ENCODE results near the gene UBAC2.

- TF ChIP-seq HNF4G (IDR thresholded peaks at IDR 0.05) = no peak
- no peak for TF ChIP-seq TAF1 (conservative IDR thresholded peaks at IDR 0.05)
- TF ChIP-seq, protein P1, sequence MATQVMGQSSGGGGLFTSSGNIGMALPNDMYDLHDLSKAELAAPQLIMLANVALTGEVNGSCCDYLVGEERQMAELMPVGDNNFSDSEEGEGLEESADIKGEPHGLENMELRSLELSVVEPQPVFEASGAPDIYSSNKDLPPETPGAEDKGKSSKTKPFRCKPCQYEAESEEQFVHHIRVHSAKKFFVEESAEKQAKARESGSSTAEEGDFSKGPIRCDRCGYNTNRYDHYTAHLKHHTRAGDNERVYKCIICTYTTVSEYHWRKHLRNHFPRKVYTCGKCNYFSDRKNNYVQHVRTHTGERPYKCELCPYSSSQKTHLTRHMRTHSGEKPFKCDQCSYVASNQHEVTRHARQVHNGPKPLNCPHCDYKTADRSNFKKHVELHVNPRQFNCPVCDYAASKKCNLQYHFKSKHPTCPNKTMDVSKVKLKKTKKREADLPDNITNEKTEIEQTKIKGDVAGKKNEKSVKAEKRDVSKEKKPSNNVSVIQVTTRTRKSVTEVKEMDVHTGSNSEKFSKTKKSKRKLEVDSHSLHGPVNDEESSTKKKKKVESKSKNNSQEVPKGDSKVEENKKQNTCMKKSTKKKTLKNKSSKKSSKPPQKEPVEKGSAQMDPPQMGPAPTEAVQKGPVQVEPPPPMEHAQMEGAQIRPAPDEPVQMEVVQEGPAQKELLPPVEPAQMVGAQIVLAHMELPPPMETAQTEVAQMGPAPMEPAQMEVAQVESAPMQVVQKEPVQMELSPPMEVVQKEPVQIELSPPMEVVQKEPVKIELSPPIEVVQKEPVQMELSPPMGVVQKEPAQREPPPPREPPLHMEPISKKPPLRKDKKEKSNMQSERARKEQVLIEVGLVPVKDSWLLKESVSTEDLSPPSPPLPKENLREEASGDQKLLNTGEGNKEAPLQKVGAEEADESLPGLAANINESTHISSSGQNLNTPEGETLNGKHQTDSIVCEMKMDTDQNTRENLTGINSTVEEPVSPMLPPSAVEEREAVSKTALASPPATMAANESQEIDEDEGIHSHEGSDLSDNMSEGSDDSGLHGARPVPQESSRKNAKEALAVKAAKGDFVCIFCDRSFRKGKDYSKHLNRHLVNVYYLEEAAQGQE (IDR thresholded peaks at IDR 0.05) = no peak
- TF ChIP-seq, protein P2, sequence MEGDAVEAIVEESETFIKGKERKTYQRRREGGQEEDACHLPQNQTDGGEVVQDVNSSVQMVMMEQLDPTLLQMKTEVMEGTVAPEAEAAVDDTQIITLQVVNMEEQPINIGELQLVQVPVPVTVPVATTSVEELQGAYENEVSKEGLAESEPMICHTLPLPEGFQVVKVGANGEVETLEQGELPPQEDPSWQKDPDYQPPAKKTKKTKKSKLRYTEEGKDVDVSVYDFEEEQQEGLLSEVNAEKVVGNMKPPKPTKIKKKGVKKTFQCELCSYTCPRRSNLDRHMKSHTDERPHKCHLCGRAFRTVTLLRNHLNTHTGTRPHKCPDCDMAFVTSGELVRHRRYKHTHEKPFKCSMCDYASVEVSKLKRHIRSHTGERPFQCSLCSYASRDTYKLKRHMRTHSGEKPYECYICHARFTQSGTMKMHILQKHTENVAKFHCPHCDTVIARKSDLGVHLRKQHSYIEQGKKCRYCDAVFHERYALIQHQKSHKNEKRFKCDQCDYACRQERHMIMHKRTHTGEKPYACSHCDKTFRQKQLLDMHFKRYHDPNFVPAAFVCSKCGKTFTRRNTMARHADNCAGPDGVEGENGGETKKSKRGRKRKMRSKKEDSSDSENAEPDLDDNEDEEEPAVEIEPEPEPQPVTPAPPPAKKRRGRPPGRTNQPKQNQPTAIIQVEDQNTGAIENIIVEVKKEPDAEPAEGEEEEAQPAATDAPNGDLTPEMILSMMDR (IDR thresholded peaks at IDR 0.05; ENCODE audit: low read depth, low read length, missing input control) = no peak
- no peak for TF ChIP-seq SP1 (IDR thresholded peaks at IDR 0.05)
- no peak for TF ChIP-seq ATF3 (IDR thresholded peaks at IDR 0.05)
- no peak for TF ChIP-seq RAD21 (IDR thresholded peaks at IDR 0.05)
- TF ChIP-seq, protein P3, sequence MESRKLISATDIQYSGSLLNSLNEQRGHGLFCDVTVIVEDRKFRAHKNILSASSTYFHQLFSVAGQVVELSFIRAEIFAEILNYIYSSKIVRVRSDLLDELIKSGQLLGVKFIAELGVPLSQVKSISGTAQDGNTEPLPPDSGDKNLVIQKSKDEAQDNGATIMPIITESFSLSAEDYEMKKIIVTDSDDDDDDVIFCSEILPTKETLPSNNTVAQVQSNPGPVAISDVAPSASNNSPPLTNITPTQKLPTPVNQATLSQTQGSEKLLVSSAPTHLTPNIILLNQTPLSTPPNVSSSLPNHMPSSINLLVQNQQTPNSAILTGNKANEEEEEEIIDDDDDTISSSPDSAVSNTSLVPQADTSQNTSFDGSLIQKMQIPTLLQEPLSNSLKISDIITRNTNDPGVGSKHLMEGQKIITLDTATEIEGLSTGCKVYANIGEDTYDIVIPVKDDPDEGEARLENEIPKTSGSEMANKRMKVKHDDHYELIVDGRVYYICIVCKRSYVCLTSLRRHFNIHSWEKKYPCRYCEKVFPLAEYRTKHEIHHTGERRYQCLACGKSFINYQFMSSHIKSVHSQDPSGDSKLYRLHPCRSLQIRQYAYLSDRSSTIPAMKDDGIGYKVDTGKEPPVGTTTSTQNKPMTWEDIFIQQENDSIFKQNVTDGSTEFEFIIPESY (IDR thresholded peaks at IDR 0.05) = no peak
- TF ChIP-seq, protein P4, sequence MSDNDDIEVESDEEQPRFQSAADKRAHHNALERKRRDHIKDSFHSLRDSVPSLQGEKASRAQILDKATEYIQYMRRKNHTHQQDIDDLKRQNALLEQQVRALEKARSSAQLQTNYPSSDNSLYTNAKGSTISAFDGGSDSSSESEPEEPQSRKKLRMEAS (IDR thresholded peaks at IDR 0.05) = no peak
- TF ChIP-seq EGR1 (IDR thresholded peaks at IDR 0.05; ENCODE audit: low read depth in 2 of 2) = no peak
- TF ChIP-seq YY1 (IDR thresholded peaks at IDR 0.05) = no peak
These were observed 103.3 kb downstream of the UBAC2 start for GRCh38 chr13:99303863-99304521.
